BE2C (cell line): ENCODE data around the gene ADPGK.
"Not testable (repeated sequence)": the region's sequence is repeated elsewhere in the genome, so short reads cannot be mapped to it uniquely, and the experiment has no call there.

Experiments
- DNase-seq: peaks from one replicate; pipeline ENCODE4 v3.0.0-alpha.2; 2020
- H3K27me3 ChIP-seq: fragments of 250-450 bp; sonication (Bioruptor Pico); 2 replicates; pipeline ENCODE4 v1.5.1; 2020; ENCODE audit warnings: mild to moderate bottlenecking
- H3K36me3 ChIP-seq: fragments of 250-450 bp; sonication (Bioruptor Pico); 2 replicates; pipeline ENCODE4 v1.5.1; 2020; ENCODE audit warnings: mild to moderate bottlenecking
- H3K4me1 ChIP-seq: fragments of 250-450 bp; sonication (Bioruptor Pico); 2 replicates; pipeline ENCODE4 v1.5.1; 2020
- H3K4me3 ChIP-seq: 2 replicates; pipeline ENCODE4 v1.5.1; 2011; ENCODE audit warnings: low read depth, low read length
- H3K9me3 ChIP-seq: fragments of 250-450 bp; sonication (Bioruptor Pico); 2 replicates; pipeline ENCODE4 v1.5.1; 2020
- CTCF ChIP-seq: IDR thresholded peaks from 2 replicates; pipeline ENCODE4 v1.5.1; 2012; ENCODE audit warnings: mild to moderate bottlenecking, low read depth, low read length

Gene ADPGK

GRCh38 chr15:72820278-72820677, 36.7 kb upstream of the ADPGK start:
- H3K9me3 ChIP-seq, result no peaks in the 10 kb centered on the region
- H3K4me1 ChIP-seq, result no peaks in the 10 kb centered on the region
- no peak overlapping the region for H3K4me3 ChIP-seq
- no peak for DNase-seq
- H3K36me3 ChIP-seq, result no peaks in the 10 kb centered on the region
- TF ChIP-seq CTCF, result no peak
- peaks cover 7% of the 10 kb centered on the region for H3K27me3 ChIP-seq

GRCh38 chr15:72818632-72819031, 35.1 kb upstream of the ADPGK start:
- no peak overlapping the region for H3K4me3 ChIP-seq
- no peaks in the 10 kb centered on the region for H3K4me1 ChIP-seq
- H3K9me3 ChIP-seq, result no peaks in the 10 kb centered on the region
- H3K36me3 ChIP-seq, result no peaks in the 10 kb centered on the region
- DNase-seq, result no peak
- H3K27me3 ChIP-seq, result peaks cover 7% of the 10 kb centered on the region
- TF ChIP-seq CTCF, result no peak

- Histone ChIP-seq H3K9me3 (no peaks in the 10 kb centered on the region; the same call in 1 of the 2 replicates), H3K4me3 (no peak overlapping the region), H3K4me1 (no peaks in the 10 kb centered on the region), H3K27me3 (peaks cover 6% of the 10 kb centered on the region; the same call in 1 of the 2 replicates), H3K36me3 (no peaks in the 10 kb centered on the region)
- no peak for DNase-seq
- TF ChIP-seq CTCF, result no peak
These were observed 29.9 kb upstream of the ADPGK start for GRCh38 chr15:72813345-72814004.

- peaks cover 10% of the 10 kb centered on the region for H3K27me3 ChIP-seq
- H3K4me3 ChIP-seq, result no peak overlapping the region
- no peak for DNase-seq
- no peaks in the 10 kb centered on the region for H3K4me1 ChIP-seq
- H3K9me3 ChIP-seq, result no peaks in the 10 kb centered on the region; the same call in 1 of the 2 replicates
- TF ChIP-seq CTCF, result no peak
- H3K36me3 ChIP-seq, result no peaks in the 10 kb centered on the region
These were observed 25.8 kb upstream of the ADPGK start for GRCh38 chr15:72809329-72809728.

- not testable (repeated sequence) for DNase-seq, H3K4me3 ChIP-seq, H3K9me3 ChIP-seq, H3K36me3 ChIP-seq, H3K4me1 ChIP-seq
- H3K27me3 ChIP-seq, result peaks cover 13% of the 10 kb centered on the region
These were observed 23.8 kb upstream of the ADPGK start for GRCh38 chr15:72807346-72807745.

GRCh38 chr15:72803006-72803405, 19.4 kb upstream of the ADPGK start:
- no peak for TF ChIP-seq CTCF
- DNase-seq, result no peak
- Histone ChIP-seq H3K4me3 (no peak overlapping the region), H3K36me3 (no peaks in the 10 kb centered on the region), H3K4me1 (no peaks in the 10 kb centered on the region), H3K27me3 (peaks cover 22% of the 10 kb centered on the region), H3K9me3 (no peaks in the 10 kb centered on the region)
